HG02759 (cell line): ENCODE data around the gene LEUTX.
"Not testable (repeated sequence)": the region's sequence is repeated elsewhere in the genome, so short reads cannot be mapped to it uniquely, and the experiment has no call there.

Experiments
- ATAC-seq: cut with Tn5 transposase; IDR thresholded peaks from one replicate; pipeline ENCODE4 v1.9.1; 2021; ENCODE audit warnings: mild to moderate bottlenecking, moderate library complexity; ENCODE audit not compliant: unreplicated experiment

LEUTX gene

DNA sequence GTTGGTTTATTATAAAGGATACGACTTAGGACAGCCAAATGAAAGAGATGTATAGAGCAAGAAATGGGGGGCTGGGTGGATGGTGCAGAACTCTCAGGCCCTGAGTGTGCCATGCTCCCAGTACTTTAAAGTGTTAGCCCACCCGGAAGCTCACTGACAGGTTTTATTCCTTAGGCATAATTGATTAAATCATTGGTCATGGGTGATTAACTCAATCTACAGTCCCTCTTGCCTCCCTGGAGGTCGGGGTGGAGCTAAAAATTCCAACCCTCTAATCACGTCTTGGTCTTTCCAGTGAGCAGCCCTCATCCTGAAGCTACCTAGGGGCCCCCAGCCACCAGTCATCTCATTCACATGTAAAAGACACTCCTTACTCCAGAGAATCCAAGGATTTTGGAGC is 9.9 kb upstream of the LEUTX start:
- no peak for ATAC-seq

DNA sequence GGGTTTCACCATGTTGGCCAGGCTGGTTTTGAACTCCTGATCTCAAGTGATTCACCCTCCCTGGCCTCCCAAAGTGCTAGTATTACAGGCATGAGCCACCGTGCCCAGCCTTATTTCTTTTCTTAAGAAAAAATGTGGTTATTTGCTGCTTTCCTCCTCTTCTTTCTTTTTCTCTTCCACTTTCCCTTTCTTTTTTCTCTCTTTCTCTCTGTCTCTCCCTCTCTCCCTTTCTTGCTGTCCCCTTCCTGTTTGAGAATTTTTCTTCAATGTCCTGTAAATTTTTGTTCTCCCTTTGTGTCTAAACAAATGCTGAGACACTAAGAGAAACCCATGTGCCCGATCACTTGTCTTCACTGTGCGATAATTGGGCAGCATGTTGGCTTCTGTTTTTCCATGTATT is 2.2 kb downstream of the LEUTX start:
- ATAC-seq = no peak

DNA sequence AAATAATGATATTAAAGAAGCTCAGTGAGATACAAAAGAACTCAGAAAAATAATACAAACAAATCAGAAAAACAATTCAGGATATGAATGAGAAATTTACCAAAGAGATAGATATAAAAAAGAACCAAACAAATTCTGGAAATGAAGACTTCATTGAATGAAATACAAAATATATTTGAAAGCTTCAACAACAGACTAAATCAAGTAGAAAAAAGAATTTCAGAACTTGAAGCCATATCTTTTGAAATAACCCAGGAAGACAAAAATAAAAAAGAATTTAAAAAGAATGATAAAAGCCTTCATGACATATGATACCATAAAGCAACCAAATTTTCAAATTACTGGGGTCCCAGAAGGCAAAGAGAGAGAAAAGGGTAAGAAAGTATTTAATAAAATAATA is 9.6 kb downstream of the LEUTX start:
- no peak for ATAC-seq

DNA sequence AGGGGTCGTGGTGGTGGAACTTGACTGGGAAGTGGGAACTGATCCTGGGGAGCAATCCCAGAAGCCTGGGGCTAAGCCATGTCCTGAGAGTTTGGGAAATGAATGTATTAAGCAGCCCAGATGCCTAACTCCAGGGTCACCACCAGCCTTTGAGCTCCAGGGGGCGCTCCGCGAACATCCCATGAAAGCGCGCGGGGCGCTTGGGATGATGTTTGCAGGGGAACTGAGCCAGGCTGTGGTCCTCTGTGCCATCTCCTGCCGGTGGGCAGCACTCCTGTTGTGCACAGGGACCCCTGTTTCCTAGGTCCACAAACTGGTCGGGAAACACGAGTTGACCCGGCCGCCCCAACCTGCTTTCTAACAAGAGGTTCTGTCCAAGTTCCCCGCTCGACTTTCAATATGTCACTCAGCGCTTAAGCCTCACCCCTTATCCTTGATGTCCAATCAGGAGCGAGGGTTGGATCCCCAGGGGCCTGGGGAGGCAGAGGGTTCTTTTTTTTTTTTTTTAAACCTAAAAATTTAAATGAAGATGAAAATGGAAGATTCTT is 14.4 kb downstream of the LEUTX start:
- peak; percentile 73 for ATAC-seq

DNA sequence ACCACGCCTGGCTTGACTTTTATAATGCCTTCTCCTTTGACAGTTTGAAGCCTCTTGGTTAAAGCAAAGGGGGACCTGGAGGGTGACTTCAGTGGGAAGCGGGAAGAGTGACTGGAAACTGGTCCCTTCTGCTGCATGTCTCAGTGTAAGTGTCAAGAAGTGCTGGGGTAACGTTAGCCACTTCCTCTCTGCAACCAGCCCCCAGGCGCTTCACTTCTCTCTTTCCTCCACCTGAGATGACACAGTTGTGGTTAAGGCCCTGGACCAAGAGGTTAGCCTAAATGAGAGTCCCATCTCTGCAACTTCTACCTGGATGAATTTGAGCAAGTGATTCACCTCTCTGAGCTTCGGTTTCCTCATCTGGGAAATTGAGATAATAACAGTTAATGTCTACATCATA is 16.3 kb downstream of the LEUTX start:
- no peak for ATAC-seq

DNA sequence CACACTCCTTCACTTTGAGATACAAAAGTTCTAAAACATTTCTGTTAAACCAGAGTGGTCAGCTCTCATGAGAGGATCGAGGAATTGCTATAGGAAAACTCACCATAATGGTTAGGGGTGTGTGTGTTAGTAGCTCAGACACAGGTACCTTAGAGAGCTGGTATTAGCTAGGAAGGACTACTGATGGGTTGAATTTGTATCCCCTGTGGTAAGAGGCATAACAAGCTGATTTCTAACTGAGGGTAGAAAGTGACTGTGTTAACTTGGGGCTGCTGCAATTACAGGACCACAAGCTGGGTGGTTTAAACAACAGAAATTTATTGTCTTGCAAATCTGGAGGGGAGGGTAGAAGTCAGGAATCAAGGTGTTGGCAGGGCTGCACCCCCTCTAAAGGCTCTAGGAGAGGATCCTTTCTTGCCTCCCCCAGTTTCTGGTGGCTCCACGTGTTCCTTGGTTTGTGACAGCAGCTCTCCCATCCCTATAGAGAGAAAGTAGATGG is 17.4 kb downstream of the LEUTX start:
- no peak for ATAC-seq

DNA sequence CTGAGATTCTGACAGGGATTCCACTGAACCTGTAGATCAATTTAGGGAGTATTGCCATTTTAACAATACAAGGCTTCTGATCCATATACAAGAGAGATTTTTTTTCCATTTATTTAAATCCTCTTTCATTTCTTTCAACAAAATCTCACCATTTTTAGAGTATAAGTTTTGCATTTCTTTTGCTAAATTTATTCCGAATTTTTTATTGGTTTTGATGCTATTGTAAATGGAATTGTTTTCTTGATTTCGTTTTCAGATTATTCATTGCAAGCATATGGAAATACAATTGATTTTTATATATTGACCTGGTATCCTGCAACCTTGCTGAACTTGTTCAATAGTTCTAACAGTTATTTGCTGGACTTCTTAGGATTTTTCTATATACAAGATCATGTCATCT is 18.4 kb downstream of the LEUTX start:
- ATAC-seq = no peak

DNA sequence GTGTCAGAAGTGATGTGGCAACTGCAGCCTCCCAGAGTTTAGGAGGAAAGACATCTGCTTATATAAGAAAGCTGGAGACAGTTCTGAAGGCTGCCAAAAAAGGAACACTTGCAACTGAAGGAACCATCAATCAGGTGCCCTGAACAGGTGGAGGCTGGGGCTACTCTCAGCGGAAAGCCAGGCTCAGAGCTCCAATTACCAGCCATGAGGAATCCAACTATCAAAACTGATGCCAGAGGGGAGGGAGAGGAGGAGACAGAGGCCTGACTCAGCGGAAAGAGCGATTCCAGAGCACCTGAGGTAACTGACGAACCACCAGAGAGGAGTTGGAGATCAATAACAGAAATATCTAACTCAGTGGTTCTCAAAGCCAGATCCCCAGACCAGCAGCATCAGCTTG is 24.3 kb downstream of the LEUTX start:
- no peak for ATAC-seq

DNA sequence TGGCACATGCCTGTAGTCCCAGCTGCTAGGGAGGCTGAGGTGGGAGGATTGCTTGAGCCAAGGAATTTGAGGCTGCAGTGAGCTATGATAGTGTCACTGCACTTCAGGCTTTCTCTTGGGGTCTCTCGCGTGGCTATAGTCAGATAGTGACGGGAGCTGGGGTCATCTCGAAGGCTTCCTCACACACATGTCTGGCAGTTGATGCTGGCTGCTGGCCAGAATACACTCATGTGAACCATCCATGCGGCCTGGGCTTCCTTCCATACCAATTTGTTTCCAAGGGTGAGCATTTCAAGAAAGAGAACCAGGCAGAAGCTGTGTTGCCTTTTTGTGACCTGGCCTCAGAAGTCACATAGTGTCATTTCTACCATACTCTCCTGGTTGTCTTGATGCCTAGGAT is 26.4 kb downstream of the LEUTX start:
- no peak for ATAC-seq

DNA sequence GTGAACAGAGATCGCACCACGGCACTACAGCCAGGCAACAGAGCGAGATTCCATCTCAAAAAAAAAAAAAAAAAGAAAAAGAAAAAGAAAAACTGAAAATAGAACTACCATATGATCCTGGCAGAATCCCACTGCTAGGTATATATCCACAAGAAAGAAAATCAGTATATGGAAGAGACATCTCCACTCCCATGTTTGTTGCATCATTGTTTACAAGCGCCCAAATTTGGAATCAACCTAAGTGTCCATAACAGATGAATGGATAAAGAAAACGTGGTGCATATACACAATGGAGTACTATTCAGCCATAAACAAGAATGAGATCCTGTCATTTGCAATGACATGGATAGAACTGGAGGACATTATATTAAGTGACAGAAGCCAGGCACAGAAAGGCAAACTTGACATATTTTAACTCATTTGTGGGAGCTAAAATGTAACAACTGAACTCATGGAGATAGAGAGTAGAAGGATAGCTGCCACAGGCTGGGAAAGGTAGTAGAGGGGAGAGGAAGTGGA is 29.3 kb downstream of the LEUTX start:
- ATAC-seq = no peak

DNA sequence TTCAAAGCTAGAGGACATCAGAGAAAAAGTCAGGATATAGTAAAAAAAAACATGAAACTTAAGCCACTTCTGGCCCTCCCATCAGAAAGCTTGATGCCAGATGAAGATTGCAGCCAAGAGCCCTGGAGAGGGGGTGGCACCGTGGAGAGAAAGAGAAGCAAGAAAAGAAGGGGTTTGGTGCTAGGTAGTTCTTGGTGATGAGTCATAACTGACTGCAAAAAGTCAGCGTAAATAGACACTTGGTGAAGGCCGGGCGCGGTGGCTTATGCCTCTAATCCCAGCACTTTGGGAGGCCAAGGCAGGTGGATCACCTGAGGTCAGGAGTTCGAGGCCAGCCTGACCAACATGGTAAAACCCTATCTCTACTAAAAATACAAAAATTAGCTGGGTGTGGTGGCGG is 30.0 kb downstream of the LEUTX start:
- not testable (repeated sequence) for ATAC-seq

DNA sequence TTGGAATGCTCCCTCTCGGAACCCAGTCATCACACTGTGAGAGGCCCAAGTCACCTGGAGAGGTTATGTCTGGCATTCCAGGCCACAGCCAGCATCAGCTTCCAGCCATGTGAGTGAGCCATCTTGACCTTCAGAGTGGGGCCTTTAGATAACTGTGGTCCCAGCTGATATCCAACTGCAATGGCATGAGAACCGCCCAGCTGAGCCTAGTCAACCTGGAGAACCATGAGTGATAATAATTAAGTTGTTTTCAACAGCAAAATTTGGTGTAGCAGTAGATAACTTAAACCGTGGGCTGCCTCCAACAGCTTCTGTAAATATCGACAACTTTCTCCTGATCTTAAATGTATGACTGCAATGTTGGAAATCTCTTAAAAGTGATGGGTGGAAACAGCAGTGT is 30.7 kb downstream of the LEUTX start:
- ATAC-seq = no peak

DNA sequence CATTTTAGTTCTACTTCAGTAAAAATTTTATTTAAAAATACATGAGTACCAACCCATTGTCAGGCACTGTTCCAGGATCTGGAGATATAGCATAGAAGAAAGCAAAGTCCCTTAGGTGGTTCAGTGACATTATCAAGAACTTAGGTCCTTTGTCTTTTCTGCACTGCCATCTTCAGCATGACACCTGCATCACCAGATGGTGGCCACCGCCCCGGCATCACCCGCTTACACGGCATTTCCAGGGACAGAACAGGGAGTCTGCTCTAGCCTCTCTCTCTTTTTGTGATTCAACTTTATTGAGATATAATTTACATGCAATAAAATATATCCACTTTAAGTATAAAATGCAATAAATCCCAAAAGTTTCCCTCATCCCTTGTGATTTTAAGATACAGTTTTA is 31.8 kb downstream of the LEUTX start:
- ATAC-seq = no peak

DNA sequence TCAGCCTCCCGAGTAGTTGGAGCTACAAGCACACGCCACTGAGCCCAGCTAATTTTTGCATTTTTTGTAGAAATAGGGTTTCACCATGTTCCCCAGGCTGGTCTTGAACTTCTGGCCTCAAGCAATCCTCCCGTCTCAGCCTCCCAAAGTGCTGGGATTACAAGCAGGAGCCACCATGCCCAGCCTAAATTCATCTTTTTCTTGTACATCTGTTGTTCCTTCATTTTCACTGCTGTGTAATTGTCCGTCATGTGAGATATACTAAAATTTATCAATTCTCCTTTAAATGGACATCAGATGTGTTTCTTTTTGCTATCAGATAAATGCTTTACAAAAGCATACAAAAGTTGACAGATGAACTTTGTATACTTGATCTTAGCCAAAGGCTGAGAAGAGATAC is 32.4 kb downstream of the LEUTX start:
- no peak for ATAC-seq

DNA sequence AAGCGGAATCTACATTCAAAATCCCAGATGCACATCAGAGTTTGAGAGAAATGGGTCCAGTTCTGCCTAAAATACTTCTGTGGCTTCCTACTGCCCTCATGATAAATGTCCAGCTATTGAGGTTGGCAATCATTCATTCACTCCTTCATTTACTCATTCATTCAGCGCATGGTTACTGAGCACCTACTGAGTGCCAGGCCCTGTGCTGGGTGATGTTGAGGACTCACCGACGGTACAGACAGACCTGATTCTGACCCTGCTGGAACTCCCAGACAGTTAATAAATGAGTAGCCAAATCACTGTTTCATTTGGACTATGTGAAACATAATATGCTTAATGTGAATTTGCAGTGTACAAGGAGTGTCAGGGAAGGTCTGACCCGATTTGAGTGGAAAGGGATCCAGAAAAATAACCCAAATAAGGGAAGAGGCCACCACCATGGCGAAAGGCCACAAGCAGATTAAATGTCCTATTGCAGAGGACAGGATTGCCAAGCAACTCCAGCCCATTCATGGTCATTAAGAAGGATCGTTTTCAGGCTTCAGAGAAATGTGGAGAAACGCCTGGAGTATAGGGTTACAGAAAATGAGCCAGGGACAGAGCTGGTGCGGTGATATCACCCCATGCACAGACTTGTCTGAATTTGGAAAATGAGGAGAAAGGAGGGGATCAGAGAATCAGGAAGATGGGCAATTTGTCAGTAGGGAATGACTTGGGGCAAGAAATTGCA is 34.8 kb downstream of the LEUTX start:
- no peak for ATAC-seq

DNA sequence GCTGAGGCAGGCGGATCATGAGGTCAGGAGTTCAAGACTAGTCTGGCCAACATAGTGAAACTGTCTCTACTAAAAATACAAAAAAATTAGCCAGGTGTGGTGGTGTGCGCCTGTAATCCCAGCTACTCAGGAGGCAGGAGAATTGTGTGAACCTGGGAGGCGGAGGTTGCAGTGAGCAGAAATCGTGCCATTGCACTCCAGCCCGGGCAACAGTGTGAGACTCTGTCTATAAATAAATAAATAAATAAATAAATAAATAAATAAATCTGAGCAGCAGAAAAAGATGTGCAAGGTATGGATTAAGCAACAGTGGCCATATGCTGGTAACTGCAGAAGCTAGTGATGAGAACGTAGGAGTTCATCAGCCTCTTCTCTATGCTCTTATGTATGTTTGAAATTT is 35.5 kb downstream of the LEUTX start:
- ATAC-seq = not testable (repeated sequence)

DNA sequence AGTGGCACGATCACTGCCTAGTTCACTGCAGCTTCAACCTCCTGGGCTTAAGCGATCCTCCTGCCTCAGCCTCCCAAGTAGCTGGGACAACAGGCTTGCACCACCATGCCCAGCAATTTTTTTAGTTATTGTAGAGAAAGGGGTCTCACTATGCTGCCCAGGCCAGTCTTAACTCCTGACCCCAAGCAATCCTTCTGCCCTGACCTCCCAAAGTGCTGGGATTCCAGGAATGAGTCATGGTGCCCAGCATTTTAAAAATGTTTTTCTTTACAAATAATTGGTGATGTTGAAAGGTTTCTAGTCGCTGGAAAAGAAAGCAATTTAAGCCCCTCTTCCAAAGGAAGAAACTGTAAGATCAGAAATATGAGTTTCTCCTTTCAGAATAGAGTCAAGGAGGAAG is 35.9 kb downstream of the LEUTX start:
- no peak for ATAC-seq

DNA sequence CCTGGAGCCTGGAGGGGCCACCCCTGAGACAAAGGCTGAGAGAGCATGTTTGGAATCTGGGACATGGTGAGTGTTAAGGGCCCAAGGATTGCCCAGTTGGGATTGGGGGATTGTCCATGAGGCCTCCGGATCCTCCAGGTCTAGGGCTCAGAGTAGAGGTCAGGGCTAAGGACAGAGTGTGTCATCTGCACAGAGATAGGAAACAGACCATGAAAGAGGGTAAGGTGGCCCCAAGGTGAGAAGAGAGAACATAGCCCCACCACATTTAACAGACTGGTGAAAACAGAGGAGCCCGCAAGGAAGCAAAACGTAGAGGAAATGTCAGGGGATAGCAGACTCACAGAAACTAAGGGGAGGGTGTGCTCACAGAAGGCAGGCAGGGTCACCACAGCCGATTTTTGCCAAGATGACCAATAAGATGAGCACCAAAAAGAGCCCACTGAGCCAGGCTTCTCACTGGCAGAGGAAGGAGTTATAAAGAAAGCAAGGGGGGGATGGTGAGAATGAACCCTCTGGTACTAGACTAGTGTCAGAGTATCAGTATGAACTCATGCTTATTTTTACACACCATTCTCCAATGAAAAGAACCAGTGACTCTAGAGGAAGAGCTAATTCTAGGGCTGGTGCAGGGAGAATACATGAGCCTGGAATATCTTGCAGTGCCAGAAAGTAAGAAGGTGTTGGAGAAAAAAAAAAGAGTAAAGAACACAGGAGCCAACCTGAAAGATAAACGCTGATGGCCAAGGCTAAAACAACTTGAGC is 37.8 kb downstream of the LEUTX start:
- no peak for ATAC-seq

DNA sequence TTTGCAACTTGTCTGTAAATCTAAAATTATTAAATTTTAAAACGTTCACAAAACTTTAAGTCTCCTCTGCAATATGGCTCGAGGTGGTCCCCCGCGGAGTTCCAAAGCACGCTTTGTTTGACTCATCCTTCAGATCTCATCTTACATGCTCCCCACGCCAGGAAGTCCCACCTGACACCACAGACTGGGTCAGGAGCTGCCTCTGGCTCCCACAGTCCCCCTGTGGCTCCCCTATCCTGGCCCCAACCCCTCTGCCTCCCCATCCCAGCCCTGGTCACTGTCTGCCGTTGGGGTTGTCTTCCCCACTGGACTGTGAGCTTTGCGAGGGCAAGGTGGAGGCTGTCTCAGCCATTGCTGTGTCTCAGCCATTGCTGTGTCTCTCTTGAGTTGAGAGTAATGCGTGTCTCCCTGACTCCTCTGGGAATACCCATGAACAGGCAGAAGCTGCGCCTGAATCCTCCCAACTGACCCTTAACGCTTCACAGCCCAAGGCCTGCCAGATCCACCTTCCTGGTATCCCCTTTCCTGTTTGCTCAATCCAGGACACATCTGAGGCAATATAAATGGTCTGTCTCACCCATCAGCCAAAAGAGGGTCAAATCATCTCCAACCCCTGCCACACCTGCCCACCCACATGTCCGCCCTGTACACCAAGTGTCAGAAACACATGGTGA is 39.4 kb downstream of the LEUTX start:
- ATAC-seq = no peak

DNA sequence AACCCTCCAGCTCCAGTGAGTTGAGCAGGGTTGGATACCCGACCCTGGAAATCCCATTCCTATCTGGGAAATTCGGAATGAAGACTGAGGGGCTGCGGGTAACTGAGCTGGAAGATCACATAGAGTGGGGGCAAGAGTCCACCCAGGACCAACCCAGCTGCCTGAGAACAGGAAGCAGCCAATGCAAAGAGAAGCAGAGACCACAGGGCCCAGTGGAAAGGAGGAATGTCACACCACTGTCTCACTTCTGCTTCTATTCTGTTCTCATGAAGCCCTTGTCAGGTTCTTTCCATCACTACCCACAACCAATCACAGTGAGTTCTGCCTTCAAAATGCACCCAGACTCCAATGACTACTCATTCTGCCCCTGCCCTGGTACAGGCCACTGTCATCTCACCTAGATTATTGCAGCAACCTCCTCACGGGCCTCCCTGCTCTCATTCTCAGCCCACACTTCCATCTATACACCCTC is 40.0 kb downstream of the LEUTX start:
- ATAC-seq = peak; percentile 70

DNA sequence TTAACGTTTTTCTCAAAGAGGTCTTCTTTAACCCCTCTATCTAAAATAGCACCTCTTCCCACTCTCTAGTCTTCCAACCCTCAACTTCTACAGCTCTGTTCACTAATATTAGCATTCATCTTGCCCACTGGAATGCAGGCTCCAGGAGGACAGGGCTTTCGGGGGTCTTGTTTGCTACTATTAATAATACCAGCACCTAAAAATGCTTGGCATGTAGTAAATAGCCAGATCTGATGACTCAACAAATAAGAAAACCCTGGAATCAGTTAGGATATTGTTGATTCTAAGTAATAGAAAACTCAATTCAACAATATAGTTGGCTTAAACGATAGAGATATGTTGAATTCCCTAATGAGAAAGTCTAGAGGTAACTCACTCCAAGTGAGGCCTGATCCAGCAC is 41.1 kb downstream of the LEUTX start:
- no peak for ATAC-seq
